Esophagus (tissue), 2 donors: ENCODE results near the gene AP1AR. TPM values are rescaled to one million over a fixed set of nuclear protein-coding genes. Genes with fewer than 3 reads are reported as not detected.

Experiments used
- H3K27ac ChIP-seq, 2 donors: one replicate each; pipeline ENCODE4 v1.5.1; 2013; ENCODE audit warnings: low read depth in 2 of 2, mild to moderate bottlenecking in 2 of 2, inconsistent platforms in 1 of 2, low read length in 1 of 2, moderate library complexity in 1 of 2
- H3K27me3 ChIP-seq, 2 donors: one replicate each; pipeline ENCODE4 v1.6.1; 2013; ENCODE audit warnings: low read length in 2 of 2, control low read depth in 1 of 2, mild to moderate bottlenecking in 1 of 2; ENCODE audit not compliant: insufficient read depth in 2 of 2, control insufficient read depth in 1 of 2
- H3K36me3 ChIP-seq, 2 donors: one replicate each; pipeline ENCODE4 v1.6.1; 2013; ENCODE audit warnings: low read length in 1 of 2; ENCODE audit not compliant: control insufficient read depth in 2 of 2, insufficient read depth in 2 of 2
- H3K4me1 ChIP-seq, 2 donors: one replicate each; pipeline ENCODE4 v1.6.1; 2013; ENCODE audit warnings: low read length in 1 of 2; ENCODE audit not compliant: control insufficient read depth in 2 of 2, insufficient read depth in 2 of 2
- H3K4me3 ChIP-seq, 2 donors: one replicate each; pipeline ENCODE4 v1.5.1; 2013; ENCODE audit warnings: low read length in 2 of 2, mild to moderate bottlenecking in 2 of 2, low read depth in 1 of 2, moderate library complexity in 1 of 2
- H3K9me3 ChIP-seq, 2 donors: one replicate each; pipeline ENCODE4 v1.6.1; 2013; ENCODE audit warnings: mild to moderate bottlenecking in 2 of 2, low read depth in 1 of 2, low read length in 1 of 2, moderate library complexity in 1 of 2; ENCODE audit not compliant: control insufficient read depth in 2 of 2, insufficient read depth in 1 of 2
- WGBS, 2 donors: extraction: QIAGEN DNeasy Blood & Tissue Kit; methylation state at CpG; one replicate each; pipeline ENCODE4 v1.1.7; 2013; 5-methylcytosine and 5-hydroxymethylcytosine counted together
- polyA plus RNA-seq, 2 donors: library from polyadenylated mRNA; stranded (reverse); fragments of 200-250 nt; gene quantifications; one replicate each; pipeline ENCODE4 v1.2.3, GENCODE V29; 2013
- donor health status: healthy with polysubstance abuse.
- donor health status: Bipolar disorder and iron deficiency.

The AP1AR gene
- polyA plus RNA-seq, 2 donors, result 8.3 to 10.3 TPM

GRCh38 chr4:112284662-112285411 is 53.2 kb downstream of the AP1AR start:
- Histone ChIP-seq H3K27ac (peak overlapping the region; percentile 81 to 89), H3K4me1 (peaks cover 0 to 2% of the 10 kb centered on the region in 2 donors)

GRCh38 chr4:112287258-112287989 is 55.8 kb downstream of the AP1AR start:
- Histone ChIP-seq H3K9me3 (no peaks in the 10 kb centered on the region), H3K4me3 (no peak overlapping the region), H3K36me3 (no peaks in the 10 kb centered on the region), H3K4me1 (peaks cover 0 to 1% of the 10 kb centered on the region in 2 donors), H3K27ac (peak overlapping the region in 1 of 2 donors; percentile 17), H3K27me3 (no peaks in the 10 kb centered on the region)
- 88 to 89% methylated on average over 8 of the region's 8 CpGs for WGBS, 2 donors

More at GRCh38 chr4:112284662-112285411, 53.2 kb downstream of the AP1AR start:
- 0 to 1% methylated on average over 15 of the region's 15 CpGs for WGBS, 2 donors
- no peaks in the 10 kb centered on the region for H3K36me3 ChIP-seq
- no peaks in the 10 kb centered on the region for H3K27me3 ChIP-seq
- peak overlapping the region; percentile 90 to 94 for H3K4me3 ChIP-seq
- no peaks in the 10 kb centered on the region for H3K9me3 ChIP-seq

GRCh38 chr4:112288455-112288854 is 56.9 kb downstream of the AP1AR start:
- no peaks in the 10 kb centered on the region for H3K36me3 ChIP-seq
- no peak overlapping the region for H3K27ac ChIP-seq
- WGBS, 2 donors, result 74 to 80% methylated on average over 3 of the region's 3 CpGs
- H3K4me3 ChIP-seq, result no peak overlapping the region
- H3K27me3 ChIP-seq, result no peaks in the 10 kb centered on the region
- no peaks in the 10 kb centered on the region for H3K4me1 ChIP-seq
- H3K9me3 ChIP-seq, result no peaks in the 10 kb centered on the region

- Histone ChIP-seq H3K9me3 (no peaks in the 10 kb centered on the region), H3K36me3 (no peaks in the 10 kb centered on the region), H3K27ac (no peak overlapping the region), H3K27me3 (no peaks in the 10 kb centered on the region), H3K4me1 (no peaks in the 10 kb centered on the region), H3K4me3 (no peak overlapping the region)
- 85 to 86% methylated on average over 10 of the region's 10 CpGs for WGBS, 2 donors
These were observed 58.0 kb downstream of the AP1AR start for GRCh38 chr4:112289407-112290253.

GRCh38 chr4:112290341-112290740 is 58.8 kb downstream of the AP1AR start:
- H3K9me3 ChIP-seq, result no peaks in the 10 kb centered on the region
- H3K4me1 ChIP-seq, result no peaks in the 10 kb centered on the region
- WGBS, 2 donors, result 85 to 90% methylated on average over 3 of the region's 3 CpGs
- no peak overlapping the region for H3K4me3 ChIP-seq
- H3K27me3 ChIP-seq, result no peaks in the 10 kb centered on the region
- no peak overlapping the region for H3K27ac ChIP-seq
- no peaks in the 10 kb centered on the region for H3K36me3 ChIP-seq

- Histone ChIP-seq H3K4me3 (peak within 1 kb of the TSS in 1 of 2 donors; percentile 52), H3K27ac (peak within 1 kb of the TSS; percentile 24 to 88), H3K9me3 (no peaks in the 10 kb centered on the region), H3K4me1 (no peaks in the 10 kb centered on the region), H3K27me3 (no peaks in the 10 kb centered on the region), H3K36me3 (no peaks in the 10 kb centered on the region)
- WGBS, 2 donors, result 1% methylated on average over 4 of the region's 4 CpGs
These were observed 65.6 kb downstream of the AP1AR start, which contains the start of gene ALPK1 for GRCh38 chr4:112296949-112297880. ALPK1 (plus strand) TSS chr4:112297369.

GRCh38 chr4:112299721-112300120 is 68.1 kb downstream of the AP1AR start:
- Histone ChIP-seq H3K9me3 (no peaks in the 10 kb centered on the region), H3K27ac (no peak overlapping the region), H3K36me3 (no peaks in the 10 kb centered on the region), H3K27me3 (no peaks in the 10 kb centered on the region), H3K4me3 (no peak overlapping the region), H3K4me1 (no peaks in the 10 kb centered on the region)
- WGBS, 2 donors, result 86% methylated on average over 4 of the region's 4 CpGs

- H3K36me3 ChIP-seq, result no peaks in the 10 kb centered on the region
- no peaks in the 10 kb centered on the region for H3K27me3 ChIP-seq
- no peaks in the 10 kb centered on the region for H3K9me3 ChIP-seq
- no peak overlapping the region for H3K4me3 ChIP-seq
- no peaks in the 10 kb centered on the region for H3K4me1 ChIP-seq
- no peak overlapping the region for H3K27ac ChIP-seq
- WGBS, 2 donors, result 76 to 80% methylated on average over 5 of the region's 5 CpGs
These were observed 71.0 kb downstream of the AP1AR start for GRCh38 chr4:112302320-112303274.
